ENCODE measurements around the gene WWTR1.

Gene WWTR1

GRCh38 chr3:149534082-149534481 is 123.7 kb downstream of the WWTR1 start:
- TF ChIP-seq CTCF (conservative IDR thresholded peaks at IDR 0.05; ENCODE audit: low read depth, low read length), result no peak
- no peak for DNase-seq (ENCODE audit: low read depth)
- H3K4me3 ChIP-seq (ENCODE audit: low read depth, low read length), result no peak overlapping the region

GRCh38 chr3:149532489-149533180 is 125.2 kb downstream of the WWTR1 start:
- H3K4me3 ChIP-seq (ENCODE audit: low read depth, low read length), result no peak overlapping the region
- no peak for TF ChIP-seq CTCF (conservative IDR thresholded peaks at IDR 0.05; ENCODE audit: low read depth, low read length)
- DNase-seq (ENCODE audit: low read depth), result no peak

GRCh38 chr3:149529099-149529498 is 128.7 kb downstream of the WWTR1 start:
- no peak overlapping the region for H3K4me3 ChIP-seq (ENCODE audit: low read depth, low read length)
- DNase-seq (ENCODE audit: low read depth), result no peak
- no peak for TF ChIP-seq CTCF (conservative IDR thresholded peaks at IDR 0.05; ENCODE audit: low read depth, low read length)

- no peak for DNase-seq (ENCODE audit: low read depth)
- TF ChIP-seq CTCF (conservative IDR thresholded peaks at IDR 0.05; ENCODE audit: low read depth, low read length), result no peak
- no peak overlapping the region for H3K4me3 ChIP-seq (ENCODE audit: low read depth, low read length)
These were observed 129.5 kb downstream of the WWTR1 start for GRCh38 chr3:149528340-149528650.

- H3K4me3 ChIP-seq (ENCODE audit: low read depth, low read length), result no peak overlapping the region
- DNase-seq (ENCODE audit: low read depth), result peak; percentile 57
- peak; percentile 44 for TF ChIP-seq CTCF (conservative IDR thresholded peaks at IDR 0.05; ENCODE audit: low read depth, low read length)
These were observed 130.1 kb downstream of the WWTR1 start for GRCh38 chr3:149527531-149528339.

GRCh38 chr3:149523512-149524299 is 134.1 kb downstream of the WWTR1 start:
- no peak for TF ChIP-seq CTCF (conservative IDR thresholded peaks at IDR 0.05; ENCODE audit: low read depth, low read length)
- DNase-seq (ENCODE audit: low read depth), result no peak
- no peak overlapping the region for H3K4me3 ChIP-seq (ENCODE audit: low read depth, low read length)

Measured in choroid plexus epithelial cell (primary cell).